Gastroesophageal sphincter (tissue), 4 donors: ENCODE results near the gene IQGAP2. TPM values are rescaled to one million over a fixed set of nuclear protein-coding genes. Genes with fewer than 3 reads are reported as not detected.

Source experiments
- ATAC-seq: fragments of 150-250 bp; one replicate; pipeline ENCODE4 v1.9.1; 2016; ENCODE audit warnings: mild to moderate bottlenecking, moderate library complexity
- H3K27ac ChIP-seq, 4 donors: fragments of 200-600 bp; sonication (generic) in 3 of 4; 1 replicate in 3 of 4; 2 replicates in 1 of 4; pipeline ENCODE4 v1.5.1; 2016 to 2019
- H3K27me3 ChIP-seq: fragments of 200-600 bp; sonication (generic); one replicate; pipeline ENCODE4 v1.5.1; 2019
- H3K36me3 ChIP-seq, 2 donors: fragments of 200-600 bp; sonication (generic); one replicate each; pipeline ENCODE4 v1.5.1; 2019; ENCODE audit warnings: control low read depth in 1 of 2
- H3K4me1 ChIP-seq, 3 donors: fragments of 200-600 bp; sonication (generic); 1 replicate in 2 of 3; 2 replicates in 1 of 3; pipeline ENCODE4 v1.5.1; 2016 to 2019; ENCODE audit warnings: control low read depth in 2 of 3
- H3K4me3 ChIP-seq, 2 donors: fragments of 200-600 bp; sonication (generic); one replicate each; pipeline ENCODE4 v1.5.1; 2019; ENCODE audit warnings: mild to moderate bottlenecking in 1 of 2, moderate library complexity in 1 of 2
- H3K9me3 ChIP-seq, 3 donors: fragments of 200-600 bp; sonication (generic); one replicate each; pipeline ENCODE4 v1.5.1; 2017 to 2019; ENCODE audit warnings: control low read depth in 2 of 3
- CTCF ChIP-seq, 4 experiments: fragments of 200-600 bp in 2 of 4; fragments of 450-650 bp in 2 of 4; sonication (generic) in 1 of 4; IDR thresholded peaks; one replicate each; pipeline ENCODE4 v1.5.1; 2017 to 2019; ENCODE audit warnings: antibody characterized with exemption in 4 of 4, mild to moderate bottlenecking in 2 of 4, moderate library complexity in 2 of 4
- EP300 ChIP-seq: sonication (generic); formaldehyde crosslinking; IDR thresholded peaks from one replicate; pipeline ENCODE4 v1.6.1; 2017; ENCODE audit warnings: antibody characterized with exemption, mild to moderate bottlenecking
- POLR2A ChIP-seq, 2 donors: fragments of 450-650 bp; IDR thresholded peaks; one replicate each; pipeline ENCODE4 v1.6.1; 2017; ENCODE audit warnings: antibody characterized with exemption in 2 of 2, mild to moderate bottlenecking in 2 of 2, moderate library complexity in 1 of 2
- POLR2AphosphoS5 ChIP-seq: sonication (generic); formaldehyde crosslinking; IDR thresholded peaks from one replicate; pipeline ENCODE4 v1.6.1; 2017; ENCODE audit warnings: antibody characterized with exemption
- WGBS, 2 donors: methylation state at CpG; one replicate each; pipeline ENCODE4 v1.1.5; 2018; ENCODE audit warnings: low coverage in 1 of 2; 5-methylcytosine and 5-hydroxymethylcytosine counted together
- total RNA-seq, 4 donors: library from RNA; depleted of rRNA; stranded (reverse); fragments of >200 nt; gene quantifications; one replicate each; pipeline ENCODE4 v1.1.0, GENCODE V29; 2016

The IQGAP2 gene
- total RNA-seq, 4 donors from 2014 or later, result 15.7 to 34.4 (median 25.8) TPM

GRCh38 chr5:76594107-76594506, 191.0 kb downstream of the IQGAP2 start:
- Histone ChIP-seq H3K9me3 (no peaks in the 10 kb centered on the region), H3K36me3 (no peaks in the 10 kb centered on the region), H3K4me1 (no peaks in the 10 kb centered on the region), H3K27ac (no peak overlapping the region), H3K27me3 (no peaks in the 10 kb centered on the region), H3K4me3 (no peak overlapping the region)
- TF ChIP-seq POLR2AphosphoS5, result no peak
- no peak for TF ChIP-seq CTCF (IDR thresholded peaks at IDR 0.05)
- TF ChIP-seq EP300, result no peak
- TF ChIP-seq POLR2A (IDR thresholded peaks at IDR 0.05), result no peak
- WGBS, 2 donors, result 60 to 62% methylated on average over 4 of the region's 4 CpGs
- ATAC-seq, result no peak

GRCh38 chr5:76595755-76596481, 192.8 kb downstream of the IQGAP2 start:
- ATAC-seq, result no peak
- 80 to 84% methylated on average over 3 of the region's 3 CpGs for WGBS, 2 donors
- H3K9me3 ChIP-seq, result no peaks in the 10 kb centered on the region
- no peak overlapping the region for H3K4me3 ChIP-seq
- no peaks in the 10 kb centered on the region for H3K27me3 ChIP-seq
- H3K4me1 ChIP-seq, result no peaks in the 10 kb centered on the region
- no peaks in the 10 kb centered on the region for H3K36me3 ChIP-seq
- TF ChIP-seq POLR2A (IDR thresholded peaks at IDR 0.05), result no peak
- no peak for TF ChIP-seq POLR2AphosphoS5
- TF ChIP-seq CTCF (IDR thresholded peaks at IDR 0.05), result no peak
- no peak for TF ChIP-seq EP300
- no peak overlapping the region for H3K27ac ChIP-seq

GRCh38 chr5:76598531-76598930, 195.4 kb downstream of the IQGAP2 start:
- Histone ChIP-seq H3K36me3 (no peaks in the 10 kb centered on the region), H3K4me1 (no peaks in the 10 kb centered on the region), H3K27me3 (no peaks in the 10 kb centered on the region), H3K9me3 (no peaks in the 10 kb centered on the region), H3K4me3 (no peak overlapping the region), H3K27ac (no peak overlapping the region)
- ATAC-seq, result no peak
- 85 to 100% methylated on average over 1 to 2 of the region's 2 CpGs for WGBS, 2 donors
- TF ChIP-seq POLR2A (IDR thresholded peaks at IDR 0.05) (no peak), CTCF (IDR thresholded peaks at IDR 0.05) (no peak), EP300 (no peak), POLR2AphosphoS5 (no peak)

- WGBS, 2 donors, result 56 to 76% methylated on average over 3 to 4 of the region's 4 CpGs
- ATAC-seq, result no peak
- Histone ChIP-seq H3K4me3 (no peak overlapping the region), H3K27me3 (no peaks in the 10 kb centered on the region), H3K4me1 (no peaks in the 10 kb centered on the region), H3K27ac (no peak overlapping the region), H3K9me3 (no peaks in the 10 kb centered on the region), H3K36me3 (no peaks in the 10 kb centered on the region)
- TF ChIP-seq EP300 (no peak), POLR2A (IDR thresholded peaks at IDR 0.05) (no peak), POLR2AphosphoS5 (no peak), CTCF (IDR thresholded peaks at IDR 0.05) (no peak)
Measured at GRCh38 chr5:76600716-76601115, 197.6 kb downstream of the IQGAP2 start.

GRCh38 chr5:76601470-76601869, 198.4 kb downstream of the IQGAP2 start:
- Histone ChIP-seq H3K27ac (no peak overlapping the region), H3K4me3 (no peak overlapping the region), H3K27me3 (no peaks in the 10 kb centered on the region), H3K9me3 (no peaks in the 10 kb centered on the region), H3K4me1 (peaks cover 0 to 1% (median 0%) of the 10 kb centered on the region in 3 donors), H3K36me3 (no peaks in the 10 kb centered on the region)
- TF ChIP-seq EP300 (no peak), POLR2A (IDR thresholded peaks at IDR 0.05) (no peak), CTCF (IDR thresholded peaks at IDR 0.05) (peak; percentile 30 to 70 (median 68)), POLR2AphosphoS5 (no peak)
- no peak for ATAC-seq
- WGBS, 2 donors, result 22 to 31% methylated on average over 3 of the region's 3 CpGs
